ENCODE measurements around the gene JOSD2. TPM values are rescaled to one million over a fixed set of nuclear protein-coding genes. Genes with fewer than 3 reads are reported as not detected.

The JOSD2 gene
- total RNA-seq, 3 donors from 2014 or later, result 33.4 to 41.2 (median 37.2) TPM

GRCh38 chr19:50518091-50519005, 7.4 kb upstream of the JOSD2 start:
- ATAC-seq, result no peak
- H3K36me3 ChIP-seq (ENCODE audit: low read depth), result no peaks in the 10 kb centered on the region
- intact Hi-C loops (cut with DNase I, micrococcal nuclease), result no loop called here
- H3K4me1 ChIP-seq (ENCODE audit: low read depth), result no peaks in the 10 kb centered on the region
- no peak for TF ChIP-seq CTCF (IDR thresholded peaks at IDR 0.05)
- H3K4me3 ChIP-seq, result no peak overlapping the region
- DNase-seq, result peak in 2 of 3 donors; percentile 19 to 46
- H3K9me3 ChIP-seq, result no peaks in the 10 kb centered on the region

GRCh38 chr19:50517704-50518075, 6.7 kb upstream of the JOSD2 start:
- H3K4me3 ChIP-seq, result no peak overlapping the region
- ATAC-seq, result no peak
- TF ChIP-seq CTCF (IDR thresholded peaks at IDR 0.05), result no peak
- intact Hi-C loops (cut with DNase I, micrococcal nuclease), result no loop called here
- no peaks in the 10 kb centered on the region for H3K9me3 ChIP-seq
- H3K36me3 ChIP-seq (ENCODE audit: low read depth), result no peaks in the 10 kb centered on the region
- no peak for DNase-seq
- H3K4me1 ChIP-seq (ENCODE audit: low read depth), result no peaks in the 10 kb centered on the region

DNA sequence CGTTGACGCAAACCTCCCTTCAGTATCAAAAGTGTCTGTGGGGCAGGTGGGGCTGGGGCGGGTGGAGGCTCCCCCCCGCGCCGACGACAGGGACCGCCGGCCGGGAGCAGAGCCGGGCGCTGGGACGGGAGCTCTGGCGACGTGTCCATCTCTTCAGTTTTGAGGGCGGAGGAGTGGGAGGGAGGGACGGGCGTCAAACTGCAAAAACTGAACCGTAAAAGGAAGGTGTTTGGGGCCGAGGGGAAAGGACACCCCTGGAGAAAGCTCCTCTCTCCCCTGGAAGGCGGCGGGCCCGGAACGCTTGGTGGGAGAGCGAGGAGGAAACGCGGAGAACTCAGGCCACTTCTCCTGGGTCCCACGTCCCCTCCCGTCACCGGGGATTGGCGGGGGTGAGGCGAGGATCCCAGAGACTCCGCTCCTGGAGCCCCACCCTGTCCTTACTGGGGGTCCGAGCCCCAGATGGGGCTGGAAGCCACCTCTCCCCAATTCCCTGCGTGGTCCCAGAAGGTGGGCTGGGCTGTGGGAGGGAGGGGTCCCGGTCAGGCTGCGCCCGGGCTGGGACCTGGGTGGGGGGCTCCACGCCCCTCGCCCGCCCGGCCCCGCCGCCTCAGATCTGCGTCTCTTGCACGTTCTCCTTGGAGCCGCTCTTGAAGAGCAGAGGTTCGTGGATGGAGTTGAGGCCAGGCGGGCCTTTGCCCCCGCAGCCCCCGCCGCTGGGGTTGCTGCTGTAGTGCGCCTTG, 6.1 kb upstream of the JOSD2 start:
- intact Hi-C loops (cut with DNase I, micrococcal nuclease), result no loop called here
- no peaks in the 10 kb centered on the region for H3K4me1 ChIP-seq (ENCODE audit: low read depth)
- H3K4me3 ChIP-seq, result no peak overlapping the region
- H3K9me3 ChIP-seq, result no peaks in the 10 kb centered on the region
- no peaks in the 10 kb centered on the region for H3K36me3 ChIP-seq (ENCODE audit: low read depth)
- no peak for TF ChIP-seq CTCF (IDR thresholded peaks at IDR 0.05)
- ATAC-seq (no peak), DNase-seq (peak in 2 of 3 donors; percentile 15 to 45)

- intact Hi-C loops (cut with DNase I, micrococcal nuclease), result no loop called here
- H3K4me1 ChIP-seq (ENCODE audit: low read depth), result no peaks in the 10 kb centered on the region
- no peaks in the 10 kb centered on the region for H3K36me3 ChIP-seq (ENCODE audit: low read depth)
- ATAC-seq (no peak), DNase-seq (peak in 2 of 3 donors; percentile 7 to 29)
- no peaks in the 10 kb centered on the region for H3K9me3 ChIP-seq
- no peak overlapping the region for H3K4me3 ChIP-seq
- TF ChIP-seq CTCF (IDR thresholded peaks at IDR 0.05), result no peak
These were observed 5.5 kb upstream of the JOSD2 start for GRCh38 chr19:50516456-50516855.

DNA sequence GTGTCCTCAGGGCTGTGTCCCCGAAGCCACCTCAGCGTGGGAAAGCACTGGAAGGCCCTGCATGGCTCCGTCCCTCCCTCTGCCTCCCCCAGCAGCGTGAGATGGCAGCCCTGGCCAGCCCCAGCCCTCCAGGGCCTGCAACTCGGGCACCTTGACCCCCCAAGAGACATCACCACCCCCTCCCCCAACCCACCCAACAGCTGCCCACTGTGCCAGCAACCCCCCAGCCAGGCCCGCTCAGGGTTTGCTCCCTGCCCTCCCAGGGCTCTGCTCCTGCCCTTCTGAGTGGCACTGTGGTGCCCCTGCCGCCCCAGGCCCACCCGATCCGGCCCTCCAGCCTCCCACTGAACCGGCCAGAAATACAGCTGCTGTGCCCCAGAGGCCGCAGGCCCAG, 4.2 kb upstream of the JOSD2 start:
- no peak for TF ChIP-seq CTCF (IDR thresholded peaks at IDR 0.05)
- intact Hi-C loops (cut with DNase I, micrococcal nuclease), result no loop called here
- H3K4me3 ChIP-seq, result no peak overlapping the region
- peaks cover 2% of the 10 kb centered on the region for H3K4me1 ChIP-seq (ENCODE audit: low read depth)
- no peaks in the 10 kb centered on the region for H3K9me3 ChIP-seq
- ATAC-seq, result no peak
- peak in 2 of 3 donors; percentile 16 to 45 for DNase-seq
- peaks cover 3% of the 10 kb centered on the region for H3K36me3 ChIP-seq (ENCODE audit: low read depth)

All from mucosa of descending colon (tissue), 3 donors.